Fibroblast of skin of right quadriceps (primary cell): ENCODE results near the gene UBE2U.
"Not testable (repeated sequence)": the region's sequence is repeated elsewhere in the genome, so short reads cannot be mapped to it uniquely, and the experiment has no call there.

Experiments used
- DNase-seq: peaks from one replicate; pipeline ENCODE4 v3.0.0-alpha.2; 2013

Gene UBE2U

GRCh38 chr1:64242895-64243756 is 39.7 kb downstream of the UBE2U start:
- peak; percentile 49 for DNase-seq

GRCh38 chr1:64243757-64244080 is 40.3 kb downstream of the UBE2U start:
- no peak for DNase-seq

- DNase-seq = no peak
Measured at GRCh38 chr1:64245495-64245894, 42.1 kb downstream of the UBE2U start.

- peak; percentile 47 for DNase-seq
Measured at GRCh38 chr1:64246294-64246917, 43.0 kb downstream of the UBE2U start.

- DNase-seq = no peak
Measured at GRCh38 chr1:64248065-64248464, 44.6 kb downstream of the UBE2U start.

GRCh38 chr1:64250472-64250871 is 47.0 kb downstream of the UBE2U start:
- not testable (repeated sequence) for DNase-seq

- no peak for DNase-seq
Measured at GRCh38 chr1:64251971-64252370, 48.5 kb downstream of the UBE2U start.

GRCh38 chr1:64257233-64257632 is 53.8 kb downstream of the UBE2U start:
- DNase-seq = not testable (repeated sequence)

GRCh38 chr1:64258444-64258843 is 55.0 kb downstream of the UBE2U start:
- not testable (repeated sequence) for DNase-seq

- DNase-seq = peak; percentile 7
Measured at GRCh38 chr1:64263335-64263734, 59.9 kb downstream of the UBE2U start.

- no peak for DNase-seq
Measured at GRCh38 chr1:64263856-64264255, 60.4 kb downstream of the UBE2U start.

- DNase-seq = no peak
Measured at GRCh38 chr1:64265141-64265540, 61.7 kb downstream of the UBE2U start.

GRCh38 chr1:64266991-64267390 is 63.6 kb downstream of the UBE2U start:
- DNase-seq = no peak

GRCh38 chr1:64268653-64269557 is 65.5 kb downstream of the UBE2U start:
- DNase-seq = peak; percentile 81

- DNase-seq = no peak
Measured at GRCh38 chr1:64269558-64269884, 66.1 kb downstream of the UBE2U start.

GRCh38 chr1:64280001-64280400 is 76.6 kb downstream of the UBE2U start:
- DNase-seq = no peak

- no peak for DNase-seq
Measured at GRCh38 chr1:64282351-64282750, 78.9 kb downstream of the UBE2U start.

- no peak for DNase-seq
Measured at GRCh38 chr1:64287071-64287470, 83.6 kb downstream of the UBE2U start.

- no peak for DNase-seq
Measured at GRCh38 chr1:64290420-64290819, 87.0 kb downstream of the UBE2U start.

GRCh38 chr1:64291931-64292330 is 88.5 kb downstream of the UBE2U start:
- DNase-seq = no peak

GRCh38 chr1:64292399-64292798 is 89.0 kb downstream of the UBE2U start:
- DNase-seq = no peak

GRCh38 chr1:64293820-64294219 is 90.4 kb downstream of the UBE2U start:
- DNase-seq = no peak

- DNase-seq = no peak
Measured at GRCh38 chr1:64295136-64295535, 91.7 kb downstream of the UBE2U start.

- peak; percentile 79 for DNase-seq
Measured at GRCh38 chr1:64295561-64295960, 92.1 kb downstream of the UBE2U start.
